Measurements from ENCODE around the gene LSM4. TPM values are rescaled to one million over a fixed set of nuclear protein-coding genes. Genes with fewer than 3 reads are reported as not detected.

Gene LSM4
- total RNA-seq, 1 donor from 2014 or later, result 166 TPM

DNA sequence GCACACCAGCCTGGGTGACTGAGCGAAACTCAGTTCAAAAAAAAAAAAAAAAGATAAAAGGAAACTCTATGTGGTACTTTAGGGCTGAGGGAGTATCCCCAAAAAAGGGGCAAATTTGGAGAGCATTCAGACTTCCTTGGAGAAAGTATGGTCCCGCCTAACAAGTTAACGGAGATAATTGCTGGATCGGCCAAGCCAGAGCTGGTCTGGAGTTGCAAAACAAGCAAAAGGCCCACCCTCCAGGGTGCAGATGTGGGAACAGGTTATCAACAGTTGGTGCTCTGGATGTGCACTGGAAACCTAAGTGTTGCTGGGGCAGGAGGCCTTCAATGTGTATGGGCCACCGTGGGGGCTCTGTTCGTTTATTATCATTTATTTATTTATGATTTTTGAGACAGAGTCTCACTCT lies 51.4 kb downstream of the LSM4 start:
- H3K36me3 Mint-ChIP-seq (ENCODE audit: low read depth, unreplicated experiment), result peaks cover under 1% of the 10 kb centered on the region
- no peaks in the 10 kb centered on the region for H3K9me3 Mint-ChIP-seq (ENCODE audit: unreplicated experiment)
- no peak overlapping the region for H3K27ac Mint-ChIP-seq (ENCODE audit: unreplicated experiment)
- no peak overlapping the region for H3K4me3 Mint-ChIP-seq (ENCODE audit: unreplicated experiment)
- no peaks in the 10 kb centered on the region for H3K4me1 Mint-ChIP-seq (ENCODE audit: unreplicated experiment)
- peaks cover 11% of the 10 kb centered on the region for H3K27me3 Mint-ChIP-seq (ENCODE audit: unreplicated experiment)
- DNase-seq (ENCODE audit: low spot score), result no peak
- TF ChIP-seq, protein P1, sequence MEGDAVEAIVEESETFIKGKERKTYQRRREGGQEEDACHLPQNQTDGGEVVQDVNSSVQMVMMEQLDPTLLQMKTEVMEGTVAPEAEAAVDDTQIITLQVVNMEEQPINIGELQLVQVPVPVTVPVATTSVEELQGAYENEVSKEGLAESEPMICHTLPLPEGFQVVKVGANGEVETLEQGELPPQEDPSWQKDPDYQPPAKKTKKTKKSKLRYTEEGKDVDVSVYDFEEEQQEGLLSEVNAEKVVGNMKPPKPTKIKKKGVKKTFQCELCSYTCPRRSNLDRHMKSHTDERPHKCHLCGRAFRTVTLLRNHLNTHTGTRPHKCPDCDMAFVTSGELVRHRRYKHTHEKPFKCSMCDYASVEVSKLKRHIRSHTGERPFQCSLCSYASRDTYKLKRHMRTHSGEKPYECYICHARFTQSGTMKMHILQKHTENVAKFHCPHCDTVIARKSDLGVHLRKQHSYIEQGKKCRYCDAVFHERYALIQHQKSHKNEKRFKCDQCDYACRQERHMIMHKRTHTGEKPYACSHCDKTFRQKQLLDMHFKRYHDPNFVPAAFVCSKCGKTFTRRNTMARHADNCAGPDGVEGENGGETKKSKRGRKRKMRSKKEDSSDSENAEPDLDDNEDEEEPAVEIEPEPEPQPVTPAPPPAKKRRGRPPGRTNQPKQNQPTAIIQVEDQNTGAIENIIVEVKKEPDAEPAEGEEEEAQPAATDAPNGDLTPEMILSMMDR (IDR thresholded peaks at IDR 0.05; ENCODE audit: unreplicated experiment), result no peak

DNA sequence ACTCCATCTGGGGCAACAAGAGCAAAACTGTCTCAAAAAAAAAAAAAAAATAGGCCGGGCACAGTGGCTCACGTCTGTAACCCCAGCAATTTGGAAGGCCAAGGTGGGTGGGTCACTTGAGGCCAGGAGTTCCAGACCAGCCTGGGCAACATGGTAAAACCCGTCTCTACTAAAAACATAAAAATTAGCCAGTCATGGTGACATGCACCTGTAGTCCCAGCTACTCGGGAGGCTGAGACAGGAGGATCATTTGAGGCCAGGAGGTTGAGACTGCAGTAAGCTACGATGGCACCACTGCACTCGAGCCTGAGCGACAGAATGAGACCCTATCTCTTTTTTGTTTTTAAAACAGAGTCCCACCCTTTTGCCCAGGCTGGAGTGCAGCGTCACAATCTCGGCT lies 52.5 kb downstream of the LSM4 start:
- H3K4me1 Mint-ChIP-seq (ENCODE audit: unreplicated experiment), result no peaks in the 10 kb centered on the region
- H3K9me3 Mint-ChIP-seq (ENCODE audit: unreplicated experiment), result no peaks in the 10 kb centered on the region
- no peak overlapping the region for H3K4me3 Mint-ChIP-seq (ENCODE audit: unreplicated experiment)
- no peak overlapping the region for H3K27ac Mint-ChIP-seq (ENCODE audit: unreplicated experiment)
- H3K27me3 Mint-ChIP-seq (ENCODE audit: unreplicated experiment), result peaks cover 20% of the 10 kb centered on the region
- no peak for DNase-seq (ENCODE audit: low spot score)
- TF ChIP-seq, protein P1 (IDR thresholded peaks at IDR 0.05; ENCODE audit: unreplicated experiment), result no peak
- peaks cover 6% of the 10 kb centered on the region for H3K36me3 Mint-ChIP-seq (ENCODE audit: low read depth, unreplicated experiment)

DNA sequence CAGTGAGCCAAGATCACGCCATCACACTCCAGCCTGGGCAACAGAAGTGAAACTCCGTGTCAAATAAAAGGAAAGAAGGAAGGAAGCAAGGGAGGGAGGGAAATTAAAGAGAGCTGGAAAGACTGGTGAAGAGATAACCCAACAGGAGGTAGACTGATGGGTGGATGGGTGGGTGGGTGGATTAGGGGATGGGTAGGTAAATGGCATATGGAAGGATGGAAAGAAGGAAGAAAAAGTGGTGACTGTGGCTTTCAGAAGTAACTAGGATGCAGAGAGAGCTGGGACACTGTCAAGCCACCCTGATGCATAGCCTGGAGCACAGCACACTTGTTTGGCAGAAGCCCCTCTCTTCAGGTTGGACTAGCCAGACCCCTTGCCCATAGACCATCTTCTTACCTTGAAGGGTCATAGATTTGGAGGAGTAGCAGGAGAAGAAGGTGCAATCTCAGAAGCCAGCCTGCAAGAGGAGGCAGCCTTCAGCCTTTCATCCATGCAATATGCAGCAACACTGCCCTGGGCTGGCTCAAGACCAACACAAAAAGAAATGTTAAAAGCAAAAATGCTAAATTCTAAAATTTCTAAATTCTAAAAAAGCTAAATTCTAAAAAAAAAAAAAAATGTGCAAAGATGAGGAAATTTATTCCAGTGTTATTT lies 53.7 kb downstream of the LSM4 start:
- Mint-ChIP-seq H3K4me3 (ENCODE audit: unreplicated experiment) (no peak overlapping the region), H3K27ac (ENCODE audit: unreplicated experiment) (no peak overlapping the region), H3K27me3 (ENCODE audit: unreplicated experiment) (peaks cover 22% of the 10 kb centered on the region), H3K36me3 (ENCODE audit: low read depth, unreplicated experiment) (peaks cover 6% of the 10 kb centered on the region), H3K9me3 (ENCODE audit: unreplicated experiment) (no peaks in the 10 kb centered on the region), H3K4me1 (ENCODE audit: unreplicated experiment) (no peaks in the 10 kb centered on the region)
- TF ChIP-seq, protein P1 (IDR thresholded peaks at IDR 0.05; ENCODE audit: unreplicated experiment), result no peak
- no peak for DNase-seq (ENCODE audit: low spot score)

DNA sequence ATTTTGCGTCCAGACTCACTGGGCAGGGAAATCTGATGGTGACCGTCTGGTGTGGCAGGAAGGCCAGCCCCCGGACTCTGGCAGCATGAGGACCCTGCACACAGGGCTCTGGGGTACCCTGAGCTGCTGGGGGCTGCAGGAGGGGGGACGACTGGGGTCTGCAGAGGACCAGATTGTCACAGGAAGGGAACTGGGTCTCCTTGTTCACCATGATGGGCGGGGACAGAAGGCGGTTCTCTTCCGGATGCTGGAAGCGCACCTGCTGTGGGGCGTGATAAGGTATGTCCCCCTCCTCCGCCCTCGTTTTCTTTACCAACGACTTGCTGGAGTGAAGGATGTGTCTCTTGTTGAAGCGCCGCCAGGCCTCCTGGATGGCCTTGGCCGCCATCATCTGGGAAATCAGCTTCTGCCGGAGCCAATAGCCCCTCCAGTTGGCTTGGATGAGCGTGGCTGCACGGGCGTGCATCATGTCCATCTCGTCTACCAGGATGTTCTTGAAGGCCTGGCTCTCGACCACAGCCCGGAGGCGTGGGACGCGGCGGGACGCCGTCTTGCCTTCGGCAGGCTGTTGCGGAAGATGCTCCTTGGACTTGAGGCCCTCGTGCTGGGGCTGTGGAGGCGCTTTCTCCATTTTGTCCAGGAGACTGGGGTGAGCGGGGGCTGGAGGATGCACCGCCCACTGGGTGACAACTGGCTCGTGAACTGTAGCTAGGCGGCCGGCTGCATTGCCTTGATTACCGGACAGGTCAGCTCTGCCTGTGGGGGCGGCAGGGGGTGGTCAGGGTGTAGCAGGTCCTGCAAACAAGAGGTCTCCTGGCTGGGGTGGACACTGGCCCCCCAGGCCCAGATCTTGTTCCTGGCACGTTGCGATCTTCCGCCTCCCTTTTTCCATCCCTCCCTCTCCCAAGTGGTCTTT lies 55.8 kb downstream of the LSM4 start:
- no peak for DNase-seq (ENCODE audit: low spot score)
- H3K36me3 Mint-ChIP-seq (ENCODE audit: low read depth, unreplicated experiment), result peaks cover 6% of the 10 kb centered on the region
- peaks cover 23% of the 10 kb centered on the region for H3K27me3 Mint-ChIP-seq (ENCODE audit: unreplicated experiment)
- H3K4me1 Mint-ChIP-seq (ENCODE audit: unreplicated experiment), result no peaks in the 10 kb centered on the region
- TF ChIP-seq, protein P1 (IDR thresholded peaks at IDR 0.05; ENCODE audit: unreplicated experiment), result no peak
- no peak overlapping the region for H3K27ac Mint-ChIP-seq (ENCODE audit: unreplicated experiment)
- no peaks in the 10 kb centered on the region for H3K9me3 Mint-ChIP-seq (ENCODE audit: unreplicated experiment)
- H3K4me3 Mint-ChIP-seq (ENCODE audit: unreplicated experiment), result no peak overlapping the region

DNA sequence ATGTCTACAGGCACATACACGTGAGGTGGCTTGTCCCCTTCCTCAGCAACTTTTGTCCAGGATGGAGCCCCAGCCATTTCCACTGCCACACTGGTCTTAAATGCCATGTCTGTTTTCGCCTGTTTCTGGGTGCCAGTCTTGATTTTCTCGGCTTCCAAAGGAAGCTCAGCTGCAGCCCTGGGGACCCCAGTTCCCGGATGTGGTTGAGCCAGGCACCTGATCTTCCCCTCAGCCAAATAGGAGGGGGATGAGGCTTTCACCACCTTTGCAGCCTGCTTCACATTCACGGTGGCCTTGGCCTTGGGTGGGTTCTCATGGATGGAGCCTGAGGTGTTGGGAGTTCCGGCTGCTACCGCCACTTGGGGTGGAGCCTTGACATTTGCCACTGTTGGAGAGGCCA lies 57.3 kb downstream of the LSM4 start:
- peaks cover 6% of the 10 kb centered on the region for H3K36me3 Mint-ChIP-seq (ENCODE audit: low read depth, unreplicated experiment)
- H3K27me3 Mint-ChIP-seq (ENCODE audit: unreplicated experiment), result peaks cover 28% of the 10 kb centered on the region
- no peak overlapping the region for H3K27ac Mint-ChIP-seq (ENCODE audit: unreplicated experiment)
- H3K4me1 Mint-ChIP-seq (ENCODE audit: unreplicated experiment), result no peaks in the 10 kb centered on the region
- peak overlapping the region; percentile 63 for H3K4me3 Mint-ChIP-seq (ENCODE audit: unreplicated experiment)
- TF ChIP-seq, protein P1 (IDR thresholded peaks at IDR 0.05; ENCODE audit: unreplicated experiment), result no peak
- H3K9me3 Mint-ChIP-seq (ENCODE audit: unreplicated experiment), result no peaks in the 10 kb centered on the region
- DNase-seq (ENCODE audit: low spot score), result no peak
